Testis (tissue), 2 donors: Measurements from ENCODE around the gene TBCD.

Source experiments
- POLR2A ChIP-seq: fragments of 450-650 bp; IDR thresholded peaks from one replicate; pipeline ENCODE4 v1.6.1; 2017; ENCODE audit warnings: antibody characterized with exemption, mild to moderate bottlenecking, moderate library complexity
- TF ChIP-seq, protein P1 (sequence below), 3 experiments: fragments of 450-650 bp in 2 of 3; fragments of 200-600 bp in 1 of 3; sonication (generic) in 1 of 3; IDR thresholded peaks; one replicate each; pipeline ENCODE4 v1.5.1; 2016 to 2019; ENCODE audit warnings: antibody characterized with exemption in 3 of 3, mild to moderate bottlenecking in 2 of 3, moderate library complexity in 1 of 3

DNA sequence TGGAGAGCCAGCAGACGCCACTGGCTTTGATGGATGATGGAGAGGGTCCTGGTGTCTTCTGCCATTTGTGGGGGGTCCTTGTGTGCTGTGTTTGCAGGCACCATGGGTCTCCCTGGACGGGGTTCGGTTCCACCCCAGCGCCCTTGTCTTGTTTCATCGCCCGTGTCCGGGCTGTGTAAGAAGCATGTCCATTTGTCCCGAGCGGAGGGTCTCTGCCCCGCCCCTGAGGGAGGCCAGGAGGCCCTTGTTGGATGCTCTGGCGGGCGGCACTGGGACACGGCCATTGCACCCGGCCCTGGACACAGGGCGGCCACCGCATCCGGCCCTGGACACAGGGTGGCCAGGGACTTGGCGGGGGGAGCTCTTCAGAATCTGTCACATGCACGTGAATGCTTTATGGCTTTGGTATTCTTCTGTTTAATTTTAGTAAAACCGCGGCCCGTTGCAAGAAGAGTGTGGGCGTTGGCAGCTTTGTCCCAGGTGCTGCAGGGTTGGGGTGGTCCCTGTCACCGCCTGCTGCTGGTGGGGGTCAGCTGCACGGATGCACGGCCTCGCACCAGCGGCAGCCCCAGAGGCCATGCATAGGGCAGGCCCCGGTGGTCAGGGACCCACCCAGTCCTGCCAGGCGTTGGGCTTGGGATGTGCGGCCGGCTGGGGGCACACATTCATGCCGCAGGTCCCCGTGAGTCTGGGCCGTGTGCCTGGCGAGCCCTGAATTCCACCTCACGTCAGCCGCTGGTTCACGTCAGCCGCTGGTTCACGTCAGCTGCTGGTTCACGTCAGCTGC lies 108.9 kb downstream of the TBCD start:
- TF ChIP-seq, protein P1, sequence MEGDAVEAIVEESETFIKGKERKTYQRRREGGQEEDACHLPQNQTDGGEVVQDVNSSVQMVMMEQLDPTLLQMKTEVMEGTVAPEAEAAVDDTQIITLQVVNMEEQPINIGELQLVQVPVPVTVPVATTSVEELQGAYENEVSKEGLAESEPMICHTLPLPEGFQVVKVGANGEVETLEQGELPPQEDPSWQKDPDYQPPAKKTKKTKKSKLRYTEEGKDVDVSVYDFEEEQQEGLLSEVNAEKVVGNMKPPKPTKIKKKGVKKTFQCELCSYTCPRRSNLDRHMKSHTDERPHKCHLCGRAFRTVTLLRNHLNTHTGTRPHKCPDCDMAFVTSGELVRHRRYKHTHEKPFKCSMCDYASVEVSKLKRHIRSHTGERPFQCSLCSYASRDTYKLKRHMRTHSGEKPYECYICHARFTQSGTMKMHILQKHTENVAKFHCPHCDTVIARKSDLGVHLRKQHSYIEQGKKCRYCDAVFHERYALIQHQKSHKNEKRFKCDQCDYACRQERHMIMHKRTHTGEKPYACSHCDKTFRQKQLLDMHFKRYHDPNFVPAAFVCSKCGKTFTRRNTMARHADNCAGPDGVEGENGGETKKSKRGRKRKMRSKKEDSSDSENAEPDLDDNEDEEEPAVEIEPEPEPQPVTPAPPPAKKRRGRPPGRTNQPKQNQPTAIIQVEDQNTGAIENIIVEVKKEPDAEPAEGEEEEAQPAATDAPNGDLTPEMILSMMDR (IDR thresholded peaks at IDR 0.05), result no peak
- TF ChIP-seq POLR2A, result no peak
